Activated T-helper 17 cell treated with anti-CD3 and anti-CD28 coated beads, Interleukin-2, amount 50 U/mL, for 72 hours (primary cell): ENCODE measurements around the gene MFAP4. TPM values are rescaled to one million over a fixed set of nuclear protein-coding genes. Genes with fewer than 3 reads are reported as not detected.

ENCODE experiments used
- ATAC-seq: fragments of 150-1000 bp; cut with Tn5 transposase; replicated peaks from 2 replicates; pipeline ENCODE4 v1.10.0; 2021; ENCODE audit warnings: mild to moderate bottlenecking, moderate library complexity
- H3K27ac Mint-ChIP-seq: one replicate; pipeline ENCODE4 v1.8.0; 2022; ENCODE audit warnings: mixed read lengths
- H3K27me3 Mint-ChIP-seq: one replicate; pipeline ENCODE4 v1.8.0; 2022; ENCODE audit warnings: mixed read lengths
- H3K36me3 Mint-ChIP-seq: one replicate; pipeline ENCODE4 v1.8.0; 2022; ENCODE audit warnings: low read depth, mild to moderate bottlenecking, mixed read lengths
- H3K4me1 Mint-ChIP-seq: one replicate; pipeline ENCODE4 v1.8.0; 2022; ENCODE audit warnings: mixed read lengths
- H3K4me3 Mint-ChIP-seq: one replicate; pipeline ENCODE4 v1.8.0; 2022; ENCODE audit warnings: mild to moderate bottlenecking, mixed read lengths
- H3K9me3 Mint-ChIP-seq: one replicate; pipeline ENCODE4 v1.8.0; 2022; ENCODE audit warnings: mixed read lengths
- total RNA-seq, 2 donors: library from RNA; stranded (reverse); gene quantifications; one replicate each; pipeline ENCODE4 v1.2.3, GENCODE V29; 2022

MFAP4 gene
- total RNA-seq, 2 donors from 2014 or later: not detected

GRCh38 chr17:19374136-19374535 is 12.9 kb downstream of the MFAP4 start:
- H3K27ac Mint-ChIP-seq: no peak overlapping the region
- ATAC-seq: no peak
- H3K27me3 Mint-ChIP-seq: no peaks in the 10 kb centered on the region
- peaks cover 24% of the 10 kb centered on the region for H3K4me1 Mint-ChIP-seq
- H3K4me3 Mint-ChIP-seq: no peak overlapping the region
- no peaks in the 10 kb centered on the region for H3K9me3 Mint-ChIP-seq
- H3K36me3 Mint-ChIP-seq: peaks cover 12% of the 10 kb centered on the region

- H3K4me1 Mint-ChIP-seq: peaks cover 24% of the 10 kb centered on the region
These were observed 14.0 kb downstream of the MFAP4 start for GRCh38 chr17:19372866-19373504.

GRCh38 chr17:19372439-19372838 is 14.6 kb downstream of the MFAP4 start:
- peaks cover 1% of the 10 kb centered on the region for H3K36me3 Mint-ChIP-seq
- peaks cover 24% of the 10 kb centered on the region for H3K4me1 Mint-ChIP-seq
- no peaks in the 10 kb centered on the region for H3K9me3 Mint-ChIP-seq
- ATAC-seq: no peak
- no peaks in the 10 kb centered on the region for H3K27me3 Mint-ChIP-seq
- H3K27ac Mint-ChIP-seq: peak overlapping the region; percentile 65
- H3K4me3 Mint-ChIP-seq: no peak overlapping the region

More at GRCh38 chr17:19372866-19373504, 14.0 kb downstream of the MFAP4 start:
- H3K36me3 Mint-ChIP-seq: peaks cover 7% of the 10 kb centered on the region
- no peaks in the 10 kb centered on the region for H3K27me3 Mint-ChIP-seq
- no peaks in the 10 kb centered on the region for H3K9me3 Mint-ChIP-seq
- no peak overlapping the region for H3K4me3 Mint-ChIP-seq
- no peak overlapping the region for H3K27ac Mint-ChIP-seq
- ATAC-seq: no peak

DNA sequence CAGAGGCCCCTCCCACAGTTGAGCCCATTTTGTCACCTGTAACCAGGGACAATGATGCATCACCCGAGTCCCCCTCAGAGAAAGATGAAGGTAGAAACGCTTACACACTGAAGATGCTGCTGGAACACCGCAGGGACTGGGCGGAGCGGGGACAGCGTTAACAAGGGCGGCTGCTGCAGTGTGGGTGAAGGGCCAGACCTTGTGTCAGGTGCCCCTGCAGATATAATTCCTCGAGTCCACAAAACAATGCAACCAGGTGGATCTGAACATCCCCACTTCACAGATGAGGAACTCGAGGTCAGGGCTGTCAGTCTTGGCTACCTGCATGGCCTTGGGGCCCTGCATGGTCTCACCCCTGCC is 15.0 kb downstream of the MFAP4 start:
- Mint-ChIP-seq H3K27ac (no peak overlapping the region), H3K36me3 (no peaks in the 10 kb centered on the region), H3K4me3 (peak overlapping the region; percentile 77), H3K4me1 (peaks cover 24% of the 10 kb centered on the region), H3K27me3 (no peaks in the 10 kb centered on the region), H3K9me3 (no peaks in the 10 kb centered on the region)
- ATAC-seq: no peak

GRCh38 chr17:19371259-19372010 is 15.6 kb downstream of the MFAP4 start:
- Mint-ChIP-seq H3K4me1 (peaks cover 24% of the 10 kb centered on the region), H3K4me3 (peak overlapping the region; percentile 77), H3K9me3 (no peaks in the 10 kb centered on the region), H3K27ac (no peak overlapping the region), H3K36me3 (no peaks in the 10 kb centered on the region), H3K27me3 (no peaks in the 10 kb centered on the region)
- no peak for ATAC-seq

DNA sequence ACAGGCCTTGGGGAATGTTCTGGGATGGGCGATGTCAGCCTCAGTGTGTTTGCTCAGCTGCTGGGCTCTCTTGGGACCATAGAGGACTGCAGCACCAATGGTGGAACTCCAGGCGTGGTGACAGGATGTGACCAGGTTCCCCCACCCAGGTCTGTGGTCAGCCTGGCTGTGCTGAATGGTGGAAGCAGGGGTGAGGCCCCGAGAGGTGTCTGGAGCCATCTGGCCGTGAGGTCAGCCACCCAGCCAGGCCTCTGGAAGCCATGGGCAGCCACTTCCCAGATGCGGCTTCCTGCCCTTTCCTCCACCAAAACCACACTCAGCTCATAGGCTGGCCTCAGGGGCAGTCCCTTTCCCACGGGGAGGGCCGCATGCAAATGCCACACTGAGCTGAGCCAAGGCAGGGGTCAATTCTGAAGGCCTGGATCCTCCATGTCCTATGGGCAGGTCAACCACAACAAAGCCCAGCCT is 16.5 kb downstream of the MFAP4 start:
- Mint-ChIP-seq H3K9me3 (no peaks in the 10 kb centered on the region), H3K36me3 (no peaks in the 10 kb centered on the region), H3K27me3 (no peaks in the 10 kb centered on the region), H3K4me1 (peaks cover 24% of the 10 kb centered on the region), H3K4me3 (peak overlapping the region; percentile 77), H3K27ac (peak overlapping the region; percentile 84)
- peak; percentile 81 for ATAC-seq

- peak overlapping the region; percentile 77 for H3K4me3 Mint-ChIP-seq
- no peaks in the 10 kb centered on the region for H3K27me3 Mint-ChIP-seq
These were observed 17.0 kb downstream of the MFAP4 start for GRCh38 chr17:19369846-19370492.

DNA sequence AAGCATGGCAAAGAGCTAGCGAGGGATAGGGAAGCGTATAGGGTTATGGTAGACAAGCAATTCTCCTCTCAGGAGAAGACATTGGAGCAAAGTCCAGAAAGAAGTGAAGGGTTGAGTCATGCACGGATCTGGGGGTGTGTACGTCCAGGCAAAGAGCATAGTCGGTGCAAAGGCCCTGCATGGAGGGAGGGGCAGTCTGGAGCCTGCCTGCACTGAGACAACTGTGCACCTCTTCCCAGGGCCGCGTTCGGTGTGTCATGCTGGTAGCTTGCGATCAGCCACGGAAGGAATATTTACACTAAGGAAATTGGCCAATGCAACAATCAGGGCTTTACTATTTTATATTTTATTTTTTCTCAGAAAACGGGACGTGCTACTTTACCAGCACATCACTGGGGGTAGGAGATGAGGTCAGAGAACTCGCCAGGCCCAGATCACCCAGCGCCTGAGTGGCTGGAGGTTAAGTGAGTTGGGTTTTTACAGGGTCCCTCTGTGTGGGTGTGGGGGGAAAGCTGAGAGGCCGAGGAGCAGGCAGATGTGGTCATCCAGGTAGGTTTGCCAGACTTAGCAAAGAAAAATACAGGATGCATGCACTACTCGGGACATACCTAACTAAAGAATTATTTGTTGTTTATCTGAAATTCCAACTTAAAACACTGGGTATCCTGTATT is 17.7 kb downstream of the MFAP4 start:
- H3K4me1 Mint-ChIP-seq: peaks cover 24% of the 10 kb centered on the region
- no peak overlapping the region for H3K4me3 Mint-ChIP-seq
- H3K27ac Mint-ChIP-seq: no peak overlapping the region
- H3K27me3 Mint-ChIP-seq: no peaks in the 10 kb centered on the region
- ATAC-seq: no peak
- H3K36me3 Mint-ChIP-seq: no peaks in the 10 kb centered on the region
- H3K9me3 Mint-ChIP-seq: no peaks in the 10 kb centered on the region

More at GRCh38 chr17:19369846-19370492, 17.0 kb downstream of the MFAP4 start:
- peak; percentile 86 for ATAC-seq
- H3K9me3 Mint-ChIP-seq: no peaks in the 10 kb centered on the region
- H3K4me1 Mint-ChIP-seq: peaks cover 24% of the 10 kb centered on the region
- peak overlapping the region; percentile 84 for H3K27ac Mint-ChIP-seq
- no peaks in the 10 kb centered on the region for H3K36me3 Mint-ChIP-seq

GRCh38 chr17:19368229-19368628 is 18.8 kb downstream of the MFAP4 start:
- H3K4me3 Mint-ChIP-seq: no peak overlapping the region
- peaks cover 24% of the 10 kb centered on the region for H3K4me1 Mint-ChIP-seq
- H3K27ac Mint-ChIP-seq: no peak overlapping the region
- no peaks in the 10 kb centered on the region for H3K9me3 Mint-ChIP-seq
- H3K36me3 Mint-ChIP-seq: no peaks in the 10 kb centered on the region
- H3K27me3 Mint-ChIP-seq: no peaks in the 10 kb centered on the region
- ATAC-seq: no peak

DNA sequence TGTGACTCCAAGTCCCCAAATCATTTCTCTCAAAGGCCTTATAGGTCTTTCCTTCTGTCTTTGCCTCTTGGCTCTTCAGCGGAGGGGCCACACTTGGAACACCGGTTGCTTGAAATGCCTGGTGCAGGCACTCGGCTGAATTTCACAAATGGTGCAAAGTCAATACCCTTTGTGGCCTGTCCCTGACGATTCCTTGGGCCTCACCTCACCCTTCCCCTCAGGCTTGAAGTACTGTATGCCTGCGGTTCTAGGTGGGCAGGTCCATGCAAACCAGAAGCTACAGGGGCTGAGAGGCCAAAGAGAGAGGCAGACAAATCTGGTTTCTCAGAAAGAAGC is 20.4 kb downstream of the MFAP4 start:
- Mint-ChIP-seq H3K9me3 (no peaks in the 10 kb centered on the region), H3K4me3 (no peak overlapping the region), H3K36me3 (no peaks in the 10 kb centered on the region), H3K27me3 (no peaks in the 10 kb centered on the region), H3K4me1 (peaks cover 20% of the 10 kb centered on the region), H3K27ac (no peak overlapping the region)
- no peak for ATAC-seq

DNA sequence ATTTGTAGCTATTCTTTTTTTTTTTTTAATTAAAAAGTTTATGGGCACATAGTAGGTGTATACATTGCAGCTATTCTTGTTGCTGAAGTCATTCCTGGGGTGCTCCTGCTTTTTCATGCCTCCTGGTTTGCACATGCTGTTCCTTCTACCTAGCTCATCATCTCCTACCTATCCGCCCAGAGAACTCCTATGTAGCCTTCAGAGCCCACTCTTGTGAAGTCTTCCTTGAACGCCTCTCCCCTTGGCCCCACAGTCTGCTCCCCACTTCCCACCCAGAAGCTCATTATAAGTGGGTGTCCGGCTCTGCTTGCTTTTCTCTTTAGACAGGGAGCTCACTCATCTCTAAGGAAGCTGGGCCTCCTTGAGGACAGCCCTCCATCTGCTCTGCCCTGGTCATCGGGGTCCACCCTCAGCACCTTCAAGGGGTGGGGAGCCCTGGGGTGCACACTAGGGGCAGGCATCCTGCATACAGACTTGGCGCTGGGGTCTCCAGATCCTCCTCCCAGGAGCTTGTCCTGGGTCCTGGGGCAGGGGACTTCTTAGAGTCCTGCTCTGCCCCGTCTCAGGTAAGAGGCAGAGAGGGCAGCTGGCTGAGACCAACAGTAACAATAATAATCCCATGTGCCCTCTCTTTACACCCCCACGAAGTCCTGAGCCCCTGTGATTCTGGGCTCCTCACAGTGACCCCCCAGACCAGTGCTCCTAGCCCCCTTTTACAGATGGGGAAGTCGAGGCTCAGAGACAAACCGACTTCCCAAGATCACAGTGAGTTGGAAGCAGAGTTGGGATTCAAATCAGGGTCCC is 21.0 kb downstream of the MFAP4 start:
- peaks cover 18% of the 10 kb centered on the region for H3K4me1 Mint-ChIP-seq
- no peaks in the 10 kb centered on the region for H3K9me3 Mint-ChIP-seq
- no peaks in the 10 kb centered on the region for H3K36me3 Mint-ChIP-seq
- H3K4me3 Mint-ChIP-seq: no peak overlapping the region
- no peak overlapping the region for H3K27ac Mint-ChIP-seq
- H3K27me3 Mint-ChIP-seq: peaks cover 3% of the 10 kb centered on the region
- ATAC-seq: no peak

DNA sequence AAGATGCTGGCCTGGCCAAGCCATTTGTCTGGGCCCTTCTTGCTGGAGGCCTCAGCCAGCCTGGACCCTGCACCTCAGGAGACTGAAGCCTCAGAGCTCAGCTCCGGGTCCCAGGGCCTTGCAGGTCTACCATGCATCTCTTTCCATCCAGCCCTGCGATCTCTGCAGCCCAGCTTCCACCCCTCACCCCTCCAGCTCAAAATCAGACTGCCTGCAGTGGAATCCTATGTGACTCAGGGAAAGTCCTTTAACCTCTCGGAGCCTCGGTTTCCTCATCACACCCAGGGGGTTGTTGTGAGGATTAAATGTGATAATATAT is 21.5 kb downstream of the MFAP4 start:
- H3K27me3 Mint-ChIP-seq: peaks cover 6% of the 10 kb centered on the region
- no peak for ATAC-seq
- H3K36me3 Mint-ChIP-seq: no peaks in the 10 kb centered on the region
- H3K4me3 Mint-ChIP-seq: no peak overlapping the region
- no peak overlapping the region for H3K27ac Mint-ChIP-seq
- H3K9me3 Mint-ChIP-seq: no peaks in the 10 kb centered on the region
- peaks cover 14% of the 10 kb centered on the region for H3K4me1 Mint-ChIP-seq

GRCh38 chr17:19364699-19365498 is 22.1 kb downstream of the MFAP4 start:
- H3K27me3 Mint-ChIP-seq: peaks cover 7% of the 10 kb centered on the region
- no peaks in the 10 kb centered on the region for H3K36me3 Mint-ChIP-seq
- H3K4me3 Mint-ChIP-seq: no peak overlapping the region
- no peak overlapping the region for H3K27ac Mint-ChIP-seq
- ATAC-seq: no peak
- no peaks in the 10 kb centered on the region for H3K9me3 Mint-ChIP-seq
- H3K4me1 Mint-ChIP-seq: peaks cover 9% of the 10 kb centered on the region
